SK-N-DZ (cell line): ENCODE results near the gene CERCAM. TPM values are rescaled to one million over a fixed set of nuclear protein-coding genes. Genes with fewer than 3 reads are reported as not detected.

Experiments
- DNase-seq: peaks from one replicate; pipeline ENCODE4 v3.0.0-alpha.2; 2015; ENCODE audit warnings: low spot score
- polyA plus RNA-seq, 2 experiments: library from polyadenylated mRNA; depleted of rRNA; stranded (reverse); fragments of >200 nt; gene quantifications; 2 replicates each; pipeline ENCODE4 v1.2.3, GENCODE V29; 2014

The CERCAM gene
- 17.3 and 17.5 TPM in 2 replicates for polyA plus RNA-seq (2014; cell fraction: cytosol; rRNA removed)
- polyA plus RNA-seq (2014; cell fraction: nucleus; rRNA removed) = 25.4 and 37.9 TPM in 2 replicates

- peak; percentile 71 for DNase-seq
Observed at GRCh38 chr9:128420651-128421481, at the start of gene CERCAM. CERCAM (plus strand) TSS chr9:128420857; CDS start chr9:128420878, 21 bp downstream.

GRCh38 chr9:128371630-128372117 lies 49.0 kb upstream of the CERCAM start:
- DNase-seq = no peak

- DNase-seq = no peak
Observed at GRCh38 chr9:128372188-128372641, 48.4 kb upstream of the CERCAM start.

GRCh38 chr9:128372784-128373183 lies 47.9 kb upstream of the CERCAM start:
- no peak for DNase-seq

- no peak for DNase-seq
Observed at GRCh38 chr9:128374221-128374675, 46.4 kb upstream of the CERCAM start.

GRCh38 chr9:128375865-128376264 lies 44.8 kb upstream of the CERCAM start:
- no peak for DNase-seq

GRCh38 chr9:128382261-128382660 lies 38.4 kb upstream of the CERCAM start:
- no peak for DNase-seq

GRCh38 chr9:128383007-128383753 lies 37.5 kb upstream of the CERCAM start:
- DNase-seq = no peak

GRCh38 chr9:128383791-128384190 lies 36.9 kb upstream of the CERCAM start:
- no peak for DNase-seq

- DNase-seq = no peak
Observed at GRCh38 chr9:128384801-128385495, 35.7 kb upstream of the CERCAM start.

- no peak for DNase-seq
Observed at GRCh38 chr9:128385496-128386460, 34.9 kb upstream of the CERCAM start.

GRCh38 chr9:128388150-128388549 lies 32.5 kb upstream of the CERCAM start:
- no peak for DNase-seq

GRCh38 chr9:128389395-128390149 lies 31.1 kb upstream of the CERCAM start:
- no peak for DNase-seq

- DNase-seq = no peak
Observed at GRCh38 chr9:128390150-128390812, 30.4 kb upstream of the CERCAM start.

- DNase-seq = no peak
Observed at GRCh38 chr9:128390813-128391711, 29.6 kb upstream of the CERCAM start.

- DNase-seq = no peak
Observed at GRCh38 chr9:128391956-128392301, 28.7 kb upstream of the CERCAM start.

GRCh38 chr9:128392302-128393144 lies 28.1 kb upstream of the CERCAM start:
- no peak for DNase-seq
